Endodermal cell (in vitro differentiated cells): ENCODE measurements around the gene FAM168B. TPM values are rescaled to one million over a fixed set of nuclear protein-coding genes. Genes with fewer than 3 reads are reported as not detected.

Source experiments
- DNase-seq: peaks from one replicate; pipeline ENCODE4 v3.0.0-alpha.2; 2017
- H3K27ac ChIP-seq: 2 replicates; pipeline ENCODE4 v1.5.1; 2013; ENCODE audit warnings: mild to moderate bottlenecking, low read depth, low read length, moderate library complexity
- H3K27me3 ChIP-seq: 2 replicates; pipeline ENCODE4 v1.6.1; 2013; ENCODE audit warnings: mild to moderate bottlenecking, low read length, moderate library complexity; ENCODE audit not compliant: insufficient read depth, control insufficient read depth, poor library complexity, severe bottlenecking
- H3K36me3 ChIP-seq: 2 replicates; pipeline ENCODE4 v1.7.0; 2013; ENCODE audit warnings: mild to moderate bottlenecking, low read length, moderate library complexity; ENCODE audit not compliant: control insufficient read depth, insufficient read depth
- H3K4me1 ChIP-seq: one replicate; pipeline ENCODE4 v1.7.0; 2013; ENCODE audit warnings: low read length; ENCODE audit not compliant: control insufficient read depth, insufficient read depth
- H3K4me3 ChIP-seq: 2 replicates; pipeline ENCODE4 v1.5.1; 2013; ENCODE audit warnings: mild to moderate bottlenecking, low read length, moderate library complexity
- H3K9ac ChIP-seq: 2 replicates; pipeline ENCODE4 v1.6.1; 2013; ENCODE audit warnings: mild to moderate bottlenecking, low read length, moderate library complexity; ENCODE audit not compliant: poor library complexity, severe bottlenecking; ENCODE audit errors: extremely low read depth
- H3K9me3 ChIP-seq: 2 replicates; pipeline ENCODE4 v1.6.1; 2013; ENCODE audit warnings: mild to moderate bottlenecking, low read length, moderate library complexity; ENCODE audit not compliant: control insufficient read depth
- H3K27ac Mint-ChIP-seq: 2 replicates; pipeline ENCODE4 v1.8.0; 2020; ENCODE audit warnings: mixed read lengths
- H3K27me3 Mint-ChIP-seq: 2 replicates; pipeline ENCODE4 v1.8.0; 2021; ENCODE audit warnings: mild to moderate bottlenecking, mixed read lengths; ENCODE audit not compliant: insufficient read depth
- H3K36me3 Mint-ChIP-seq: 2 replicates; pipeline ENCODE4 v1.8.0; 2020; ENCODE audit warnings: low read depth, mixed read lengths
- H3K4me1 Mint-ChIP-seq: 2 replicates; pipeline ENCODE4 v1.8.0; 2020; ENCODE audit warnings: mixed read lengths
- H3K4me3 Mint-ChIP-seq: 2 replicates; pipeline ENCODE4 v1.8.0; 2020; ENCODE audit warnings: mild to moderate bottlenecking, moderate library complexity, mixed read lengths
- H3K9me3 Mint-ChIP-seq: 2 replicates; pipeline ENCODE4 v1.8.0; 2020; ENCODE audit warnings: mild to moderate bottlenecking, mixed read lengths
- WGBS, 2 experiments: methylation state at CpG; one replicate each; pipeline versions ENCODE4 v1.1.5 to v1.1.7; 2013; ENCODE audit warnings: missing lambda C conversion rate in 2 of 2, mixed read lengths in 1 of 2; ENCODE audit not compliant: insufficient coverage in 1 of 2, insufficient read length in 1 of 2; 5-methylcytosine and 5-hydroxymethylcytosine counted together
- total RNA-seq, 2 donors: library from RNA; stranded (reverse); fragmentation: NEBNext Ultra II Directional in 1 of 2; extraction: Animal tissue kit (Norgen Biotek cat#: 25700) in 1 of 2; gene quantifications; 2 replicates in 1 of 2; 3 replicates in 1 of 2; pipeline ENCODE4 v1.2.1, GENCODE V29; 2021
- TF ChIP-seq, protein P1 (sequence below): fragments of 200-600 bp; sonication (generic); conservative IDR thresholded peaks from 2 replicates; pipeline ENCODE4 v1.5.0; 2021; ENCODE audit warnings: antibody characterized with exemption, mild to moderate bottlenecking

FAM168B gene
- total RNA-seq, 2 donors from 2014 or later = 77.5 to 77.6 TPM

DNA sequence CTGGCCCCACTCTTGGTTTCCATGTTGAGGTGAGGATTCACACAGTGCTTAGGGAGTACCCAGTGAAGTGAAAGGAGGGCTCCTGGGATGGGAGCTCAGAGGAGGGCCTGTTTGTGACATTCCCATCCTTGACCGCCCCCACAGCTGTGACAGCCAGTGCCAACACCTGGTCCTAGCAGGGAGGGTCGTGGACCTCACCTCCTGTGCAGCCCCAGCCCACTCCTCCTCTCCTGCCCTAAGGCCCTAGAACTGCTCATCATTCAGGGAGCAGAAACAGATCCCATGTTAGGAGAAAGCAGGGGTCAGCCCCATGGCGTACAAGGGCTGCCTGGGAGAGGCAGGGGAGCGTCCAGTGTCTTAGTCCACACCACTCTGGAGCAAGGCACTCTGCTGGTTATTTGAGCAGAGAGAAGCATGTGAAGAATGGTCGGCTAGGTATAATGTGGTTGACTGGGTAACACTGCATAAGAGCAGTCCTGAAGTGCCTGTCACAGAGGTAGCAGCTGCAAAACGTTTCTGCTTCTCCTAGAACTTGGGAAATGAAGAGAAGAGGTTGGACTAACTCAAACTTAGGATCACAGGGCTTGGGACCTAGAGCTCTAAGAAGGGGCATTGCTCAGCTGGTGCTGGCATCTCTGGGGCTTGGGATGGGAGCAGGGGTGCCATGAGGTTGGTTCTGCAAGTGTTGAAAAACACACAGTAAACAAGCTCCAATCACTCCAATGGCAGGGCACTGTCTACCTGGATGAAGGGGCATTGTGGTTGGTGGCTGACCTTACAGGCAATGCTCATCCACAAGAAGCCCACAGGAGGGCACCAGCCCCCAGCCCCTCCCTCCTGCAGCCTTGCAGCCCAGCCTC is 55.6 kb downstream of the FAM168B start:
- H3K9me3 Mint-ChIP-seq = no peaks in the 10 kb centered on the region
- Histone ChIP-seq H3K9me3 (no peaks in the 10 kb centered on the region), H3K27ac (no peak overlapping the region), H3K4me3 (no peak overlapping the region), H3K27me3 (peaks cover 13% of the 10 kb centered on the region), H3K9ac (no peak overlapping the region), H3K4me1 (peaks cover 14% of the 10 kb centered on the region), H3K36me3 (peaks cover 19% of the 10 kb centered on the region)
- WGBS, 2 experiments = 83 to 86% methylated on average over 5 to 6 of the region's 6 CpGs
- no peak overlapping the region for H3K4me3 Mint-ChIP-seq
- peaks cover 15% of the 10 kb centered on the region for H3K4me1 Mint-ChIP-seq
- H3K36me3 Mint-ChIP-seq = peaks cover 6% of the 10 kb centered on the region
- DNase-seq = no peak
- TF ChIP-seq, protein P1, sequence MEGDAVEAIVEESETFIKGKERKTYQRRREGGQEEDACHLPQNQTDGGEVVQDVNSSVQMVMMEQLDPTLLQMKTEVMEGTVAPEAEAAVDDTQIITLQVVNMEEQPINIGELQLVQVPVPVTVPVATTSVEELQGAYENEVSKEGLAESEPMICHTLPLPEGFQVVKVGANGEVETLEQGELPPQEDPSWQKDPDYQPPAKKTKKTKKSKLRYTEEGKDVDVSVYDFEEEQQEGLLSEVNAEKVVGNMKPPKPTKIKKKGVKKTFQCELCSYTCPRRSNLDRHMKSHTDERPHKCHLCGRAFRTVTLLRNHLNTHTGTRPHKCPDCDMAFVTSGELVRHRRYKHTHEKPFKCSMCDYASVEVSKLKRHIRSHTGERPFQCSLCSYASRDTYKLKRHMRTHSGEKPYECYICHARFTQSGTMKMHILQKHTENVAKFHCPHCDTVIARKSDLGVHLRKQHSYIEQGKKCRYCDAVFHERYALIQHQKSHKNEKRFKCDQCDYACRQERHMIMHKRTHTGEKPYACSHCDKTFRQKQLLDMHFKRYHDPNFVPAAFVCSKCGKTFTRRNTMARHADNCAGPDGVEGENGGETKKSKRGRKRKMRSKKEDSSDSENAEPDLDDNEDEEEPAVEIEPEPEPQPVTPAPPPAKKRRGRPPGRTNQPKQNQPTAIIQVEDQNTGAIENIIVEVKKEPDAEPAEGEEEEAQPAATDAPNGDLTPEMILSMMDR = peak; percentile 29
- H3K27ac Mint-ChIP-seq = no peak overlapping the region
- peaks cover 41% of the 10 kb centered on the region for H3K27me3 Mint-ChIP-seq

DNA sequence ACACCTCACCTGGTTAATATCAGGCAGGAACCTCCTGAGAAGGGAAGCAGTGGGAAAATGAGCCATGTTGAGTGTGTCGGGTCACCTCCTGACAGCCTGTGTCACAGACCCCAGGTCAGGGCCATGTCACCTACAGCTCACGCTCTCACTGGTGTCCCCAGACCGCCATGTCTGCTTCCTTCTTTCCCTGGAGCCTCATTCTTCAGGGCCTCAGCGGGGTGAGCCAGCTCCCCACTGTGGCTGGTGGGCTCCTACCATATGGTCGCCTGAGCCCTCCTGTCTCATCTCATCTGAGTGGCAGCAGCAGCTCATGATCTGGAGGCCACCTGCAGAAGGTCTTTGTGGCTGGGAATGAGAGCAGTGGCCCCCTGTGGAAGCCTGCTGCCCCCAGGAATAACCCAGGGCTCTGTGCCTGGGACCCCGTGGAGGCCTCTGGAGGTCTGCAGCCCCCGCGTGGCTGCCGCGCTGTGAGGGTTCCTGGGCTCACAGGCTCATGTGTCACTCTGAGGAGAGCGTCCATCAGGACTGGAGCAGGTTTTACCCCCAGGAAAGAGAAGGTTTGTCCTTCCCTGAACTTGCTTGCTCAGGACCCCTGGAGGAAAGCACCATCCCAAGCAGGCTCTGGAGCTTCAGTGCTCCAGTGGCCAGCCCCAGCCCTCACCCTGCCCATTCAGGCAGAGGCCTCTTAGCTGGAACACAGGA is 56.4 kb downstream of the FAM168B start:
- Histone ChIP-seq H3K36me3 (peaks cover 11% of the 10 kb centered on the region), H3K9me3 (no peaks in the 10 kb centered on the region), H3K27me3 (peaks cover 13% of the 10 kb centered on the region), H3K27ac (no peak overlapping the region), H3K4me1 (peaks cover 14% of the 10 kb centered on the region), H3K9ac (no peak overlapping the region), H3K4me3 (no peak overlapping the region)
- WGBS, 2 experiments = 85 to 94% methylated on average over 8 to 11 of the region's 11 CpGs
- H3K4me1 Mint-ChIP-seq = peaks cover 15% of the 10 kb centered on the region
- no peak overlapping the region for H3K27ac Mint-ChIP-seq
- peaks cover 46% of the 10 kb centered on the region for H3K27me3 Mint-ChIP-seq
- peaks cover 6% of the 10 kb centered on the region for H3K36me3 Mint-ChIP-seq
- TF ChIP-seq, protein P1 = no peak
- no peak overlapping the region for H3K4me3 Mint-ChIP-seq
- no peaks in the 10 kb centered on the region for H3K9me3 Mint-ChIP-seq
- peak; percentile 47 for DNase-seq

DNA sequence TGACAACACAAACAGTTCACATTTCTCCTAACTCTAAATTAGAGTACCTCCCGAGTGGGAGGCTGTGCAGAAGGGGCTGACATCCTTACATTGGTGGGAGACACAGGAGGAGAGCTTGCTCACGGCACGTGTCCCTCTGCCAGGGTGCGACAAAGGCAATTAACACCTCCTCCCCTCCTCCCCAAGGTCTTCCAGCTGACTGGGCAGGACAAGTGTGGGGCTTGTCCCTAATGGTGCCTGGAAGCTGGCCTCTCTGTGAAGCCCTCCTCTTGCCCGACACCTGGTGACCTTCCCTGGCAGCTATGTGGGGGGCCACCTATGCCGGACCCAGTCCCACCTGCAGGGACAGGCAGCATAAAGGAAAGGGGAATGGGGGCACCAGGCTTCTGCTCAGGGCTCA is 57.0 kb downstream of the FAM168B start:
- TF ChIP-seq, protein P1 = no peak
- Mint-ChIP-seq H3K27me3 (peaks cover 46% of the 10 kb centered on the region), H3K4me1 (peaks cover 15% of the 10 kb centered on the region)

More for the DNA sequence above, 57.0 kb downstream of the FAM168B start:
- Histone ChIP-seq H3K9me3 (no peaks in the 10 kb centered on the region), H3K27ac (no peak overlapping the region), H3K36me3 (peaks cover 5% of the 10 kb centered on the region), H3K9ac (no peak overlapping the region), H3K4me3 (peak overlapping the region; percentile 56), H3K4me1 (peaks cover 14% of the 10 kb centered on the region), H3K27me3 (peaks cover 13% of the 10 kb centered on the region)
- H3K36me3 Mint-ChIP-seq = peaks cover 5% of the 10 kb centered on the region
- H3K27ac Mint-ChIP-seq = no peak overlapping the region
- H3K4me3 Mint-ChIP-seq = peak overlapping the region; percentile 56
- peak; percentile 80 for DNase-seq
- WGBS, 2 experiments = 57 to 81% methylated on average over 2 to 6 of the region's 6 CpGs
- H3K9me3 Mint-ChIP-seq = no peaks in the 10 kb centered on the region
